Breast epithelium (tissue), 4 donors: ENCODE data around the gene VAT1L. TPM values are rescaled to one million over a fixed set of nuclear protein-coding genes. Genes with fewer than 3 reads are reported as not detected.
A peak's percentile ranks its signal among the peaks of the same experiment; 100 is the strongest.

ENCODE experiments used
- DNase-seq, 2 donors: peaks; one replicate each; pipeline ENCODE4 v3.0.0-alpha.2; 2019; ENCODE audit warnings: low spot score in 2 of 2
- H3K27ac ChIP-seq, 2 donors: fragments of 200-600 bp; sonication (generic) in 1 of 2; one replicate each; pipeline ENCODE4 v1.5.1; 2016 to 2019; ENCODE audit warnings: mild to moderate bottlenecking in 1 of 2
- H3K27me3 ChIP-seq, 2 donors: fragments of 200-600 bp; sonication (generic) in 1 of 2; one replicate each; pipeline versions ENCODE4 v1.5.1 to v1.6.0; 2017 to 2019; ENCODE audit warnings: control low read depth in 1 of 2, mild to moderate bottlenecking in 1 of 2
- H3K36me3 ChIP-seq: fragments of 200-600 bp; one replicate; pipeline ENCODE4 v1.5.1; 2019
- H3K4me1 ChIP-seq, 2 donors: fragments of 200-600 bp; sonication (generic); one replicate each; pipeline ENCODE4 v1.5.1; 2016 to 2019; ENCODE audit warnings: control low read depth in 1 of 2
- H3K4me3 ChIP-seq, 3 donors: fragments of 200-600 bp; sonication (generic); 1 replicate in 2 of 3; 2 replicates in 1 of 3; pipeline ENCODE4 v1.5.1; 2016 to 2019; ENCODE audit warnings: mild to moderate bottlenecking in 3 of 3, moderate library complexity in 2 of 3
- H3K9me3 ChIP-seq, 2 donors: fragments of 200-600 bp; sonication (generic) in 1 of 2; one replicate each; pipeline ENCODE4 v1.5.1; 2016 to 2019; ENCODE audit warnings: control low read depth in 1 of 2
- POLR2A ChIP-seq: fragments of 450-650 bp; IDR thresholded peaks from one replicate; pipeline ENCODE4 v1.6.1; 2016; ENCODE audit warnings: antibody characterized with exemption, mild to moderate bottlenecking, moderate library complexity
- POLR2AphosphoS5 ChIP-seq, 3 donors: sonication (generic); formaldehyde crosslinking; IDR thresholded peaks; one replicate each; pipeline ENCODE4 v1.6.1; 2017; ENCODE audit warnings: antibody characterized with exemption in 3 of 3
- intact Hi-C: fragments of 100-400 bp; cut with DNase I; formaldehyde crosslinking; loops from one replicate; pipeline ENCODE4 v1.15.1; 2023; ENCODE audit warnings: low total_unique reads
- total RNA-seq, 3 donors: library from RNA; depleted of rRNA; stranded (reverse); fragments of >200 nt; gene quantifications; one replicate each; pipeline ENCODE4 v1.1.0, GENCODE V29; 2016
- TF ChIP-seq, protein P1 (sequence below), 3 donors: fragments of 450-650 bp; IDR thresholded peaks; one replicate each; pipeline ENCODE4 v1.5.1; 2016 to 2017; ENCODE audit warnings: antibody characterized with exemption in 3 of 3, mild to moderate bottlenecking in 3 of 3, moderate library complexity in 3 of 3

VAT1L gene
- total RNA-seq, 3 donors from 2014 or later = 0.33 to 0.88 TPM; not detected in 1

DNA sequence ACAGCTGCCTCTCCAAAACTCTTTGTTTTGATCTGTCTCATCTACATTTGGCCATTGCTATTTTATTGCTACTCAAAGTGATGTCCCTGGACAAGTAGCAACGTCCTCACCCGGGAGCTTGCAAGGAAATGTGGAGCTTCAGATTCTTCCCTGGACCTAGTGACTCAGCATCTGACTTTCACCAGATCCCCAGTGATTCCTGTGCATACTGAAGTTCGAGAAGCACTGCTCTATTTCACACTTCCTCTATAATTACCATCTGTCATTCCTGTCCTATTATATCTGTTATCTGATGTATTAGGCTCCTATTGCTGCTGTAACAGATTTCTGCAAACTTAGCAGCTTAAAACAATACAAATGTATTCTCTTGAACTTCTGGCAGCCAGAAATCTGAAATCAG lies 28.5 kb upstream of the VAT1L start:
- TF ChIP-seq, protein P1, sequence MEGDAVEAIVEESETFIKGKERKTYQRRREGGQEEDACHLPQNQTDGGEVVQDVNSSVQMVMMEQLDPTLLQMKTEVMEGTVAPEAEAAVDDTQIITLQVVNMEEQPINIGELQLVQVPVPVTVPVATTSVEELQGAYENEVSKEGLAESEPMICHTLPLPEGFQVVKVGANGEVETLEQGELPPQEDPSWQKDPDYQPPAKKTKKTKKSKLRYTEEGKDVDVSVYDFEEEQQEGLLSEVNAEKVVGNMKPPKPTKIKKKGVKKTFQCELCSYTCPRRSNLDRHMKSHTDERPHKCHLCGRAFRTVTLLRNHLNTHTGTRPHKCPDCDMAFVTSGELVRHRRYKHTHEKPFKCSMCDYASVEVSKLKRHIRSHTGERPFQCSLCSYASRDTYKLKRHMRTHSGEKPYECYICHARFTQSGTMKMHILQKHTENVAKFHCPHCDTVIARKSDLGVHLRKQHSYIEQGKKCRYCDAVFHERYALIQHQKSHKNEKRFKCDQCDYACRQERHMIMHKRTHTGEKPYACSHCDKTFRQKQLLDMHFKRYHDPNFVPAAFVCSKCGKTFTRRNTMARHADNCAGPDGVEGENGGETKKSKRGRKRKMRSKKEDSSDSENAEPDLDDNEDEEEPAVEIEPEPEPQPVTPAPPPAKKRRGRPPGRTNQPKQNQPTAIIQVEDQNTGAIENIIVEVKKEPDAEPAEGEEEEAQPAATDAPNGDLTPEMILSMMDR (IDR thresholded peaks at IDR 0.05) = no peak
- TF ChIP-seq POLR2A (no peak), POLR2AphosphoS5 (IDR thresholded peaks at IDR 0.05) (no peak)
- H3K4me3 ChIP-seq = no peak overlapping the region
- intact Hi-C loops = no loop called here
- no peaks in the 10 kb centered on the region for H3K9me3 ChIP-seq
- no peak overlapping the region for H3K27ac ChIP-seq
- no peaks in the 10 kb centered on the region for H3K36me3 ChIP-seq
- DNase-seq = no peak
- no peaks in the 10 kb centered on the region for H3K27me3 ChIP-seq
- H3K4me1 ChIP-seq = no peaks in the 10 kb centered on the region

DNA sequence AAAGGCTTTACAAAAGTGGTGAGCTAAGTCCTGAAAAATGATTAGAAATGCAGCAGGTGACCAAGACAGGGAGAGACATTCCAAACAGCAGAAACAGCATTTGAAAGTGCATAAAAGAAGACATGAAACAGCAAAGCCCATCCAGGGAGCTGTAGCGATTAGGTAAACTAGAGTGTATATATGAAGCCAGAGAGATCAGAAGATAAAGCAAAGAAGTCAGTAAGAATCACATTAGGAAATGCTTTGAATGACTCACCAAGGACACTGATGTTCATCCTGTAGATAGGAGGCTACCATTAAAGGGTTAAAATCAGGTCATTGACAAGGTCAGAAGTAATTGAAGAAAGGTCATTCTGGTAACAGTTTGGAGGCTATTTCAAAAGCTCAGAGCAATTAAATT lies 27.6 kb upstream of the VAT1L start:
- H3K27ac ChIP-seq = no peak overlapping the region
- DNase-seq = no peak
- H3K4me3 ChIP-seq = no peak overlapping the region
- no peaks in the 10 kb centered on the region for H3K36me3 ChIP-seq
- no peaks in the 10 kb centered on the region for H3K4me1 ChIP-seq
- TF ChIP-seq, protein P1 (IDR thresholded peaks at IDR 0.05) = no peak
- TF ChIP-seq POLR2AphosphoS5 (IDR thresholded peaks at IDR 0.05) = no peak
- TF ChIP-seq POLR2A = no peak
- no peaks in the 10 kb centered on the region for H3K9me3 ChIP-seq
- intact Hi-C loops = no loop called here
- no peaks in the 10 kb centered on the region for H3K27me3 ChIP-seq

DNA sequence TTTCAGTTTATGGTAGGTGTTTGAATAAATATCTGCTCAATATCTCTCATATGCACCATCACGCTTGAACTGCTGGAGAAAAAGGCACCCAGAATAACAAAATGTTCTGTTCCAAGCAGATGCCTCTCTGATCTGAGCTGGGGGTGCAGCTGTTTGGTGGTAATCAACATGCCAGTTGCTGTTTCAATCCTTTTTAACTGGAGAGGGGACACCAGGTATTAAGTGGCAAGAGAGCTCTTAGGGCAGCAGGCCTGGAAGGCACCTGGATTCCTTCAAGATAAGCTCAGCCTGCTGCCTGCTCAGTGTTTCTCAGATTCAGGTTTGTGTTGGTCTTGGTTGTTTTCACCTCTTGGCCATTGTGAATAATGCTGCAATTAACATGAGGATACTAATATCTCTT lies 27.2 kb upstream of the VAT1L start:
- TF ChIP-seq POLR2A = no peak
- TF ChIP-seq POLR2AphosphoS5 (IDR thresholded peaks at IDR 0.05) = no peak
- TF ChIP-seq, protein P1 (IDR thresholded peaks at IDR 0.05) = no peak
- intact Hi-C loops = no loop called here
- H3K4me1 ChIP-seq = no peaks in the 10 kb centered on the region
- H3K9me3 ChIP-seq = no peaks in the 10 kb centered on the region
- no peaks in the 10 kb centered on the region for H3K27me3 ChIP-seq
- H3K27ac ChIP-seq = no peak overlapping the region
- no peak for DNase-seq
- H3K4me3 ChIP-seq = no peak overlapping the region
- no peaks in the 10 kb centered on the region for H3K36me3 ChIP-seq

DNA sequence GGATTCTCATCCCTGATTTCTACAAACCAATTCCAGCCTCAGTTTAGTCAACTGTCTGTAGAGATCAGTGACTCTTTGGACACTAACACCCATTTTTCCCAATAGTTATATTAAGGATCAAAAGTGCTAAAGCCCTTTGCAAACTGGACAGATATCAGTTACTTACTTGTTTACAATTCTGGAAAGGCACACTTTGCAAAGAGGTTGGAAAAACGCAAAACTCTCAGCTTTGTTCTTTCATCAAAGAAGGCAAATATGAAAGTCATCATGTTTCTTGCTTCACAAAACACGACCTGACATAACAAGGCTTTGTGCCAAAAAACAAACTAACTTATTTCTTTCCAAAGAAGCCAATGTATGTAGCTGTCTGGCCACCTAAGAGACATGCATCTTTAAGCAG lies 26.1 kb upstream of the VAT1L start:
- intact Hi-C loops = no loop called here
- H3K4me1 ChIP-seq = no peaks in the 10 kb centered on the region
- H3K4me3 ChIP-seq = no peak overlapping the region
- no peaks in the 10 kb centered on the region for H3K9me3 ChIP-seq
- no peaks in the 10 kb centered on the region for H3K27me3 ChIP-seq
- no peak for DNase-seq
- TF ChIP-seq POLR2AphosphoS5 (IDR thresholded peaks at IDR 0.05) = no peak
- TF ChIP-seq, protein P1 (IDR thresholded peaks at IDR 0.05) = no peak
- TF ChIP-seq POLR2A = no peak
- H3K36me3 ChIP-seq = no peaks in the 10 kb centered on the region
- H3K27ac ChIP-seq = no peak overlapping the region

DNA sequence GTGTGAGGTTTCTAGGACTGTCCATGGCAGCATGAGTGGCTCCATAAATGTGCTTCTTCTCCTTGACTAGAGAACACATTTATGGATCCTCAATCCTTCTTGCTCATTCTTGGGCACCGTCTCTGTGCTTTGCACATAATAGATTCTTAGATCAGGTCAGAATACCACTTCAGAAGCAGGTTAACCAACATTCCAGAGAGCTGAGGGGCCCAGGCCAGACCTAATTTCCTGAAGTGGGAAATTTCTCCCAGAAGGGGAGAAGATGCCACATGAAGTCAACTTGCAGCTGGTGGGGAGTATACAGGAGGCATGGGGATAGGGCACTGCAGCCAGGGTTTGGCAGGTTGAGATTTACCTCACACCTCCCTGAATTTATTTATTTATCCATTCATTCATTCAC lies 24.4 kb upstream of the VAT1L start:
- Histone ChIP-seq H3K4me1 (no peaks in the 10 kb centered on the region), H3K9me3 (no peaks in the 10 kb centered on the region), H3K36me3 (no peaks in the 10 kb centered on the region), H3K27ac (peak overlapping the region; percentile 50 to 58), H3K4me3 (no peak overlapping the region), H3K27me3 (no peaks in the 10 kb centered on the region)
- TF ChIP-seq POLR2AphosphoS5 (IDR thresholded peaks at IDR 0.05) (no peak), POLR2A (no peak)
- TF ChIP-seq, protein P1 (IDR thresholded peaks at IDR 0.05) = no peak
- no peak for DNase-seq
- intact Hi-C loops = no loop called here
